CD4-positive, alpha-beta T cell treated with Interleukin-10 for 1 hour (primary cell): ENCODE data around the gene SLC4A3.

Source experiments
- DNase-seq: peaks from one replicate; pipeline ENCODE4 v3.0.0-alpha.2; 2020

The SLC4A3 gene, protein sequence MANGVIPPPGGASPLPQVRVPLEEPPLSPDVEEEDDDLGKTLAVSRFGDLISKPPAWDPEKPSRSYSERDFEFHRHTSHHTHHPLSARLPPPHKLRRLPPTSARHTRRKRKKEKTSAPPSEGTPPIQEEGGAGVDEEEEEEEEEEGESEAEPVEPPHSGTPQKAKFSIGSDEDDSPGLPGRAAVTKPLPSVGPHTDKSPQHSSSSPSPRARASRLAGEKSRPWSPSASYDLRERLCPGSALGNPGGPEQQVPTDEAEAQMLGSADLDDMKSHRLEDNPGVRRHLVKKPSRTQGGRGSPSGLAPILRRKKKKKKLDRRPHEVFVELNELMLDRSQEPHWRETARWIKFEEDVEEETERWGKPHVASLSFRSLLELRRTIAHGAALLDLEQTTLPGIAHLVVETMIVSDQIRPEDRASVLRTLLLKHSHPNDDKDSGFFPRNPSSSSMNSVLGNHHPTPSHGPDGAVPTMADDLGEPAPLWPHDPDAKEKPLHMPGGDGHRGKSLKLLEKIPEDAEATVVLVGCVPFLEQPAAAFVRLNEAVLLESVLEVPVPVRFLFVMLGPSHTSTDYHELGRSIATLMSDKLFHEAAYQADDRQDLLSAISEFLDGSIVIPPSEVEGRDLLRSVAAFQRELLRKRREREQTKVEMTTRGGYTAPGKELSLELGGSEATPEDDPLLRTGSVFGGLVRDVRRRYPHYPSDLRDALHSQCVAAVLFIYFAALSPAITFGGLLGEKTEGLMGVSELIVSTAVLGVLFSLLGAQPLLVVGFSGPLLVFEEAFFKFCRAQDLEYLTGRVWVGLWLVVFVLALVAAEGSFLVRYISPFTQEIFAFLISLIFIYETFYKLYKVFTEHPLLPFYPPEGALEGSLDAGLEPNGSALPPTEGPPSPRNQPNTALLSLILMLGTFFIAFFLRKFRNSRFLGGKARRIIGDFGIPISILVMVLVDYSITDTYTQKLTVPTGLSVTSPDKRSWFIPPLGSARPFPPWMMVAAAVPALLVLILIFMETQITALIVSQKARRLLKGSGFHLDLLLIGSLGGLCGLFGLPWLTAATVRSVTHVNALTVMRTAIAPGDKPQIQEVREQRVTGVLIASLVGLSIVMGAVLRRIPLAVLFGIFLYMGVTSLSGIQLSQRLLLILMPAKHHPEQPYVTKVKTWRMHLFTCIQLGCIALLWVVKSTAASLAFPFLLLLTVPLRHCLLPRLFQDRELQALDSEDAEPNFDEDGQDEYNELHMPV

DNA sequence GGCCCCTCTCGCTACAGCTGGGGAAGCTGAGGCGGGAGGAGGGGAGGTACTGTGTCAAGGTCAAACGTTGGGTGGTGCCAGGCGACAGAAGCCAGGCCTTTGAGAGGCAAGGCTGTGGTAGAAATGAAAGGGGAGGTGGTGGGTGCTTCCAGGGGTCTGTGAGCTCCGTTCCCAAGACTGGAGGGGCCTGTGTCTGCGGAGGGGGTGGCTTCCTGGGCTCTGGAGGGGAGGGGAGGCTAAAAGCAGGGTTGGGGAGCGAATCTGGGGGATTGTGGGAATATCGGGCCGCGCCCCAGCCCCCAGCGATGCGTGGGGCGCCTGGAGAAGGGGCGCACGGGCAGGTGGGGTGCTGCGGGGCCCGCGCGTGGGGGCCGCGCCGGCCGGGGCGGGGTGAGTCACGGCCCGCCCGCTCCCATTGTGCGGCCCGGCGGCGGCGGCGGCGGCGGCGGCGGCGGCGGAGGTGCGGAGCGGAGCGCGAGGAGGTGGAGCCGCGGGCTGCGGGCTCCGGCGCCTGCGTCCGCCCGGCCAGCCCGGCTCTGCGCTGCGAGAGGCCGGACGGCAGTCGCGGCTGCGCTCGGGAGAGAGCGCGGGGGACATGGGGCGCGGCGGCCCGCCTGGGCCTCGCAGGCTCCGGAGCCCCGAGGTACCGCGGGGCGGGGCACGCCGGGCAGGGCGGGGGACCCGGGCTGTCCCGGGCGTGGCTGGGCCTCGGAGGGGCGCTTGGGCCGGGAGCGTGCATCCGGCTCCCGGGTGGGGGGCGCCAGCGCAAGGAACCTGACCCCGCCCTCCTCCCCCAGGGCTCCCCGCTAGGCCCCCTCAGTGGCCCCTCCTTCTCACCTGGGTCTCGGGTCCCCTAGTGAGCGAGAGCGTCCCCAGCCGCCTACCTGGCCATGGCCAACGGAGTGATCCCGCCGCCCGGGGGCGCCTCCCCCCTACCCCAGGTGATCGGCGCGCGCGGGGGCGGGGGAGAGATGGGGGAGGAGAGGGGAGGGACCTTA, at the start of gene SLC4A3:
TSS of gene SLC4A3 (plus strand) at position 528 of the 998 bp plus-strand sequence. CDS start at position 891, 363 bp downstream.
- DNase-seq, result no peak

DNA sequence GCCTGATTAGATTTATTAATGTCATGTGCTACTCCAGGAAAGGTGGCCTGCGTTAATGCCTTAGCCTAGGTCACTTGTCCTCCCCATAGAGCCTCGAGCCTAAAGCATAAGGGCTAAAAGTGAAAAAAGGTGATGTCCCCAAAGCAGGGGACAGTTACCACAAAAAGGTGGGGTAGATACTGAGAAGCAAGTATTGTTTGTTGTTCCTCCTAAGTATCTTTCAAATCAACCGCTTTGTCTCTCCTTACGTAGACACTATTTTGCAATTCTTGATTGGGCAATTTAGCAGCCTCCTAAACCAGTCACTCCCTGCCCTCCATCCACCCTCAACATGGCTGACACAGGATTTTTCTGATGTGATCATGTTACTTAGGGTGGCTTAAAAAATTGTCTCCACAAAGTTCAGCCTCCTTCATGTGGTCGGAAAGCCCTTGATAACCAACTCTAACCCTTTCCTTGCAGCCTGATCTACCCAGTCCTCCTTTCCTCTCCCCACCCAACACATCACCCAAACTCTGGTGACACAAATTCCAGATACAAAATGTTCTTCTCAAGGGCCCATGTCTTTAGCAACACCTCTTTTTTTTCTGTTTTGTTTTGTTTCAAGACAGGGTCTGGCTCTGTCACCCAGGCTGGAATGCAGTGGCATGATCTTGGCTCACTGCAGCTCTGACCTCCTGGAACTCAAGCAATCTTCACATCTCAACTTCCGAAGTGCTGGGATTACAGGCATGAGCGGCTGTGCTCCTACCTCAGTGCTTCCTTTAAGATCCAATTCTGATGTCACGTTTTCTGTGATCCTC, 48.4 kb upstream of the SLC4A3 start:
- DNase-seq, result no peak

DNA sequence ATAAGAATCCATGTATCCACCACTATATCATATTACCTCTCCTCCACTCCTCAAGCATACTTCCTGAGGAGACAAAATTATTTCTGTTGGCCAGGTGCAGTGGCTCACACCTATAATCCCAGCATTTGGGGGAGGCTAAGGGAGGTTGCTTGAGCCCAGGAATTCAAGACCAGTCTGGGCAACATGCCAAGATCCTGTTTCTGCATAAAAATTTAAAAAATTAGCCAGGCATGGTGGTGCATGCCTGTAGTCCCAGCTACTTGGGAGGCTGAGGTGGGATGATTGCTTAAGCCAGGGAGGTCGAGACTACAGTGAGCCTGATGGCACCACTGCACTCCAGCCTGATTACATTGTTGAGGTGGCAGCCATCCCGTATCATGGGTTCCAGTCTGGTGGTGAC, 46.1 kb upstream of the SLC4A3 start:
- DNase-seq, result no peak

DNA sequence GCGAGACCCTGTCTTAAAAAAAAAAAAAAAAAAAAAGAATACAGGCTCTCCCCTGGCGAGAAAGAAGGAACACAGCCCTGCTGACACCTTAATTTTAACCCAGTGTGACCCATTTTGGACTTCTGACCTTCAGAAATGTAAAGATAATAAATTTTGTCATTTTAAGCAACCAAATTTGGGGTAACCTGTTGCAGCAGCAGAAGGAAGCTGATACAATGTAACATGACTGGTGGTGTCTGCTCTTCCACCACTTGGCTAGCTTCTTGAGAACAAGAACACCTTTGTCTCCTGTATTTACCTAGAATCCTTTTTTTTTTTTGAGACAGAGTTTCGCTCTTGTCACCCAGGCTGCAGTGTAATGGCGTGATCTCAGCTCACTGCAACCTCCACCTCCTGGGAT, 36.3 kb upstream of the SLC4A3 start:
- DNase-seq, result no peak

DNA sequence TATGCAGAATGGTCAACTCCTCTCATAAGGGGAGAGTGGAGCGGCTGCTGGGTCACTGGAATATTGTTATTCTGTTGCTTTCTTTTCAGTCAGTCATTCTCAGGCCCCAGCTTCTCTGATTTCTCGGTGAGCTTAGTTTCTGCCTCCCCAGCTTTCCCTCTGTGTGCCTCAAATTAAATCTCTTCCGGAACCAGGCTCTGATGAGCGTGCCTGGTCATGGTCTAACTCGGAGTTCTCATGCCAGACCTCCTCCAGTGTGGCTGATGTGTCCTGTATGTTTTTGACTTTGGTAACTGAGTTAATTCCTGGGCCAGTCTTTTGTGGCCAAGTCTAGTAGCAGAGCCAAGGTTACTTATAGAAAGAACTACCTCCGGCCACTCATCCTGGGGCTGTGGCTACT, 34.7 kb upstream of the SLC4A3 start:
- DNase-seq, result no peak

DNA sequence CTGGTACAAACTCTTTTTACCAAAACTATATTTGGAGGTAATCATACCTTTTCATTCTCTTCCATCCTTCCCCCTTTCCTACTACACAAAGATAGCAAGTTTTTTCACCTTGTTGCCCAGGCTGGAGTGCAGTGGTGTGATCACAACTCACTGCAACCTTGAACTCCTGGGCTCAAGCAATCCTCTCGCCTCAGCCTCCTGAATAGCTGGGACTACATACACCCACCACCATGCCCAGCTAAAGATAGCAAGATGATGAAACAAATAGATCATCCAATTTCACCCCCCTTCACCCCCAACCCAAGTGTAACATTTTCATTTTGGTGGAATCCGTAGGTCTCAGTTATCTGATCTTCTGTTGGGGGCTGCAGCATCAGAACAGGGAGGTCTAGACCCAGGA, 34.3 kb upstream of the SLC4A3 start:
- no peak for DNase-seq

DNA sequence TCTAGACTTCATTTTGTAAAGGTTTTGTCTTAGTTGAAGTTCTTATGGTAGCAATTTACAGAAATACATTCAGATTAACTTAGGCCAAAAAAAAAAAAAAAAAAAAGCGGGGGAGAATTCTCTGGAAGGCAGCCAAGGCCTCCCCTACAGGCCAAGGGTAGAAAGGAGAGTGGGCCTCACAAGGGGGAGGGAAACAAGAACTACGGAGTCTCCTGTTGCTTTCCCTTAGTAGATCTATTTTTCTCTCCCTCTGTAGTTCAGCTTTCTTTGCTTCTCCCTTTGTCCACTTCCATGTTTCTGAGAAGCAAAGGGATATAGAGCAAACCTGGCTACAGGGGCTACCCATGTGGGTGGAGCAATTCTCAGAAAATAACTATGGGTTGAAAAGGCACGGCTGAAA, 32.2 kb upstream of the SLC4A3 start:
- no peak for DNase-seq

DNA sequence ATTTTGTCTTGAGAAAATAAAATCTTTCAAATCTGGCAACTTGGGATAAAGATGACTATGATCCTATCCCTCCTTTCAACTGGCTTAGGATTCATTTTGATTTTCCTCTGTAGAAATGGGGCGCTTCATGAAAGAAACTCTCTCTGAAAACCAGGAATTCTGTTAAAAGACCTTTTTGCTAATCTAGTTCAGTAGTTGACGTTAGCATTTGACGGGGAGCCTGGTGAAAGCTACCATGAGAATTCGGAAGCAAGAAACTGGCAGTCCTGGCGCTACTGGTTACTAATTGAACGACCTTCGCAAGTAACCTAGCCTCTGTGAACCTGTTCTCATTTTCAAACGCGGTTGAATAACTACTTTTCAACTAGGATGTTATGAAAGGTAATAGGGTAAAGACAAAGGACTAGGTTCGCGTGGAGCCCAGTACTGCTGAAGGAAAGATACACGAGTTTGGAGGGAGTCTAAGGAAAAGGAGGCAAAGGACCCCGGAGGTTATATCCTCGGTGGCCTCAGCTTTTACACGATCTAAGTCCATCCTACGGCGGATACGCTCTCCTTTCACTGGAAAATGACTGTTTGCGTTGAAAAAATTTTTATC, 30.4 kb upstream of the SLC4A3 start:
- no peak for DNase-seq

DNA sequence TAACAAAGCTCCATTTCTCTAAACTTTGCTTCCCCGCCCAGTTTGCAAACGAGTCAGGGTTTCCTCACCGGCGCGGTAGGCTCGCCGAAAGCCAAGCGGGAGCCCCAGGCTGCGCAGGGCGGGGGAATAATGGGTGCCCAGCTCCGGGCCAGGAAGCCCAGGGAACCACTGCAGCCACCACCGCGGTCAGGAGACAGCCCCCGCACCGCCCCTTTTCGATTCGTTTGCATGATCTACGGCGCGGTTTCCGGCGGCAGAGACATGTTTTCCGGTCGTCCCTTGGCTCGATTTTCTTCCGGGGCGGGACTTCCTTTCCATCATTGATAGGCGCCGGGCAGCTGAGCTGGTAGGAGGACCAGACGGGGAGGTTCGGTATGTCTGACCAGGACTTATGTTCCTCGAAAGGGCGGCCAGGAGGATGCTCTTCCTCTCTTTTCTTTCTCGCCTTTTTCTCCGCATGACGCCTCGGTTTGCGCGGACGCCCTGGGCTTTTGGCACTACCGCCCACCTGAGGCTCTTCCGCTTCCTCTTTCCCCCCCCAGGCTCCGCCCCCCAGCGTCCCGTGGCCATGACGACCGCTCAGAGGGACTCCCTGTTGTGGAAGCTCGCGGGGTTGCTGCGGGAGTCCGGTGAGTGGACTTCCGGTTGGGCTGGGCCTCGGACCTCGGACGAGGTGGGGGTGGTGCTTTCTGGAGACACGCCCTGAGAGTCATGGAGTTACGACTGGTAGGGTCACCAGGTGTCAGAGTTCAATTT, 29.7 kb upstream of the SLC4A3 start, which contains the start of gene STK11IP:
TSS of gene STK11IP (plus strand) at position 306 of the 756 bp plus-strand sequence. CDS start at position 569, 263 bp downstream.
- peak; percentile 88 for DNase-seq

DNA sequence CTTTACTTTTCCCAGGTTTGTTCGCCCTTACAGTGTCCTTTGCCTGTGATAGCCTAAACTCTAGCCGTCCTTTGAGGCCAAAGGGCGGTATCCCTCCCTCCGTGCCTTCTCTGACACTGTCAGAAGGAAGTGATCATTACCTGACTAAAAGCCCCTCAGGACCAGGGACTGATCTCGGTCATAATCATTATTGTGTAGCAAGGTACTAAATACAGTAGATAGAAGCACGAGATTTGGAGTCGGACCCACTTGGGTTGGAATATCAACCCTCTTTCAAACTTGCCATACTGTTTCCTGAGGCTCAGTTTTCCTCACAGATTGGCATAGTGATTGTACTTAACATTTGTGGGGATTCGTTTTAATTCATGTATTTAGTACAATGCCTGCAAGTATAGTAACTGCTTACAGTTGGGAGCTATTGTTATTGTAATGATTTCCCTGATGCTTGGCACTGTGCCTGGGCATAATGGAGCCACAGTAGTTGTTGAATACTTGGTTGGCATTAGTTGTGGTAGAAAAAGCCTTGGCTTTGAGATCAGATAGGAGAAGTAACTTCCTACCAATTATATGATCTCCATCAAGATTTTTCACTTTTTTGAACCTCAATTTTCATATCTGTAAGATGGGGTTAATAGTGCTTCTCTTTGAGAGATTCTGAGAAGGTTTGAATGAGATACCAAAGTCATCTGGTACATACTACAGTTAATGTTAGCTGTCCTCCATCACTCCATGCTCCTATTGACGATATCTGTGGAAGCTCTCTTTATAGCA, 28.9 kb upstream of the SLC4A3 start:
- no peak for DNase-seq

DNA sequence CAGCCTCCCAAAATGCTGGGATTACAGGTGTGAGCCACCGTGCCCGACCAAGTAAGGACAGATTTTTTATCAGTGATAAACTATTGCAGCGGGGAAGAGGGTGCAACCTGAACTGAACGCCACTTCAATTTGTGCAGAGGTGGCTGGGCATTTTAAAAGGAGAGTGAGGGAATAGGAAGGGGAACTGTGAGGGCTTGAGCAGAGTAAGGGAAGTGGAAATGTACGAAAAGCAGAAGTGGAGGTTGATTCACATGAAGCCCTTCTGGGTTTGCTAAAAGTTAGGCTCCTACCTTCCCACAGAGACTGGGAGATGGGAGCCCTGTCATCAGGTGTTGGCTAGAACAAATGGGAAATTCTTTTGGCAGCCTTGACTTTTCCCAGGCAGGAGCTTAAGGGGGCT, 23.7 kb upstream of the SLC4A3 start:
- DNase-seq, result no peak

DNA sequence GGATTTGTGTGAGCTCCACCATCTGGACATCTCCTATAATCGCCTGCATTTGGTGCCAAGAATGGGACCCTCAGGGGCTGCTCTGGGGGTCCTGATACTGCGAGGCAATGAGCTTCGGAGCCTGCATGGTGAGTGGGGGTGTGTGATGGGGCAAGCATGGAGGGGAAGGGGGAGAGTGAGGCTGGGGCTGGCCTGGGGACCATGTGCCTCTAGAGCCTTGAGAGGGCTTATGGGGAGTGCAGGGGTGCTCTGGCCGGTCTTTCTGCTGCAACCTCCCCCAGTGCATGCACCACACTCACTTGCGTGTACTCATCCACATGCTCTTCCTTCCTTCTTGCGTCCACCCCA, 21.8 kb upstream of the SLC4A3 start:
- no peak for DNase-seq

DNA sequence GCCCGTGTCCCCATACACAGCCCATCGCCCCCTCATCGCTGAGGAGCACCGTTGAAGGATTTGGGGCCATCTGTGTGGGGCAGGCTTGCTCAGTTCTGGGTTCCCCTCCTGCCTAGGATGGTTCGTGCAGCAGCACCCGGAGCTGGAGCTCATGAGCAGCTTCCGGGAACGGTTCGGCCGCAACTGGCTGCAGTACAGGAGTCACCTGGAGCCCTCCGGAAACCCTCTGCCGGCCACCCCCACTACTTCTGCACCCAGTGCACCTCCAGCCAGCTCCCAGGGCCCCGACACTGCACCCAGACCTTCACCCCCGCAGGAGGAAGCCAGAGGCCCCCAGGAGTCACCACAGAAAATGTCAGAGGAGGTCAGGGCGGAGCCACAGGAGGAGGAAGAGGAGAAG, 19.5 kb upstream of the SLC4A3 start:
- no peak for DNase-seq

DNA sequence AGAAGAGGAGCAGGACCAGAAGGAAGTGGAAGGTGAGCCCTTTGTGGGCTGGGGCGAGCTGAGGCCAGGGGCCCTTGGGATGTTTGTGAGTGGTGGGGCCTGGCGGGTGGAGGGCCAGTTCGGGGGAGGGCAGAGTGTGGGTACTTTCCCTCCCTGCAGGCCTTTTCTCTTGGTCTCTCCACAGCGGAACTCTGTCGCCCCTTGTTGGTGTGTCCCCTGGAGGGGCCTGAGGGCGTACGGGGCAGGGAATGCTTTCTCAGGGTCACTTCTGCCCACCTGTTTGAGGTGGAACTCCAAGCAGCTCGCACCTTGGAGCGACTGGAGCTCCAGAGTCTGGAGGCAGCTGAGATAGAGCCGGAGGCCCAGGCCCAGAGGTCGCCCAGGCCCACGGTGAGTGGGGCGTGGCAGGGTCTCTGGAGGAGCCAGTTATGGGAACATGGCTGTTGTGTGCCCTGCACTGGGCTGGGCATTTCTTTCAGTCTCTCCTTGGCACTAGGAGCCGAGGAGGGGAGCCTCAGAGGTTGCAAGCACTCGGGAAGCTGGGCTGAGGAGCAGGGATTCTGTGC, 18.9 kb upstream of the SLC4A3 start:
- DNase-seq, result no peak

DNA sequence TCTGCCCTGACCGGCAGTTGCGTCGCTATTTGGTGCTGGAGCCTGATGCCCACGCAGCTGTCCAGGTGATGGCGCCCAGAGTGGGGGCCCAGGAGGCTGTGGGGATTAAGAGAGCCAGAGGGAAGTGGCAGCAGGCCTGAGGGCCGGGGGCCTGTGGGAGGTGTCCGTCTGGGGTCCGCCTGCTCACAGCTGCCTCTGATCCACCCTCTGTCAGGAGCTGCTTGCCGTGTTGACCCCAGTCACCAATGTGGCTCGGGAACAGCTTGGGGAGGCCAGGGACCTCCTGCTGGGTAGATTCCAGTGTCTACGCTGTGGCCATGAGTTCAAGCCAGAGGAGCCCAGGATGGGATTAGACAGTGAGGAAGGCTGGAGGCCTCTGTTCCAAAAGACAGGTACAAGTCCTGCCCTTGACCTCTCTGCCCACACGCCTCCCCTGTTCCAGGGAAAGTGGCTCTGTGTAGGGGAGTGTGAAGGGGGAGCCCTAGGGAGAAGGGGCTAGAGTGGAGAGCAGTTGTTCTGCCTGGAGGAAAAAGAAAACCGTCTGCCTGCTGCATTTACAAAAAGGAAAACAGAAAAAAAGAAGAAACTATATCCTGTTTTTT, 18.2 kb upstream of the SLC4A3 start:
- no peak for DNase-seq

DNA sequence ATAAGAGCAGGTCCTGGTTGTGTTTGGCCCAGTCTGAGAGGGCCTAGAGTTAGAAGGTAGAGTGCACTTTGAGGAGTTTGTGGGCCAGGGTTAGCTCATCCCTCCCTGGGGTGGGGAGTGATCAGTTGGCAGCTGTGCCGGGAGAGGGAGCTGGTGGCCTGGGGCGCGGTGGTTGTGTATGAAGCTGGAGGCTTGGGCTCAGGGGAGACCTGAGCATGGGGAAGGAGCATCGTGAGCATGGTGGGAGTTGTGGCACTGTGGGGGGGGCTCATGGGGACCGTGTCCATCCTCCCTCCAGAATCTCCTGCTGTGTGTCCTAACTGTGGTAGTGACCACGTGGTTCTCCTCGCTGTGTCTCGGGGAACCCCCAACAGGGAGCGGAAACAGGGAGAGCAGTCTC, 16.1 kb upstream of the SLC4A3 start:
- DNase-seq, result no peak

DNA sequence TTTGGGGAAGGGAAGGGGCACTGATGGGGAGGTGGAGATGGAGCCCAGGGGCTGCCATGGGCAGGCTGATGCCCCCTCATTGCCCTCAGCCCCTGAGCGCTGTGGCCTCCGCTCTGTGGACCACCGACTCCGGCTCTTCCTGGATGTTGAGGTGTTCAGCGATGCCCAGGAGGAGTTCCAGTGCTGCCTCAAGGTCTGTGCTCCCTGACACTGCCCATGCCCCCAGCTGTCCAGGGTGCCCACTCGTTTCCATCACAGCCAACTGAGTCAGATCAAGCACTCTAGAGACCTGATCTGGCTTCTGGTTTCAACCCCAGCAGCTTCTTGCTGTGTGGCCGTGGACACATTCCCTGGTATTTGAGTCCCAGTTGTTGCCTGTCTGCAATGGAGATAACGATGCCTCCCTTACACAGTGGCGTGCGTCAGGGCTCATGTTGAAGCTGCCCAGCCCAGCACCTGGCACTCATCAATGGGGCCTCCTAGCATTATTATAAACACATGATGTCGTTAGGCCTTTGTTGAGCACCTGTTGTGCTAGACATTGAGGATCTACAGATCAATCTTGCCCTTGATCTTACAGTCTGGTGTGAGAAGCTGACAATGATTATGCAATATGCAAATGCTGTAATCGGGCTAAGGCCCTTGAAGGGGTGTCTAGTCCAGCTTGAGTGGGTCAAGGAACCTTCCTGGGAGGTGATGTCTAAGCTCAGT, 15.4 kb upstream of the SLC4A3 start:
- no peak for DNase-seq
